GM12878 (cell line): Measurements from ENCODE around the gene DCBLD2. TPM values are rescaled to one million over a fixed set of nuclear protein-coding genes. Genes with fewer than 3 reads are reported as not detected.

Source experiments
- ATAC-seq: fragments of 200-7000 bp; cut with Tn5 transposase; 3 replicates; pipeline ENCODE4 v1.9.1; 2020; ENCODE audit warnings: mild to moderate bottlenecking, moderate library complexity
- BruUV-seq: library from RNA; stranded (reverse); fragments of 400-500 nt; replicated peaks from 2 replicates; lab custom pipeline; 2021; lab: Mats Ljungman, UMichigan
- CTCF ChIA-PET: fragments of 300-600 bp; sonication (Branson Sonifier 250); formaldehyde crosslinking; extraction: SDS; loops from one replicate; lab custom pipeline; 2021; ENCODE audit warnings: inconsistent platforms; lab: Yijun Ruan, JAX
- POLR2A ChIA-PET: fragments of 350-600 bp; formaldehyde crosslinking; extraction: SDS; loops from one replicate; lab custom pipeline; 2021; ENCODE audit warnings: inconsistent platforms; lab: Charles Lee
- RAD21 ChIA-PET: fragments of 300-600 bp; sonication (Branson Sonifier 250); formaldehyde crosslinking; loops from one replicate; lab custom pipeline; 2023; ENCODE audit warnings: antibody characterized with exemption; ENCODE audit not compliant: unreplicated experiment; lab: Charles Lee
- SMC1A ChIA-PET: fragments of 300-600 bp; sonication (Branson Sonifier 250); formaldehyde crosslinking; loops from one replicate; lab custom pipeline; 2023; ENCODE audit not compliant: unreplicated experiment, uncharacterized antibody; lab: Charles Lee
- DNase-seq: peaks from one replicate; pipeline ENCODE4 v3.0.0-alpha.2; 2011; ENCODE audit warnings: low read depth, low spot score
- FAIRE-seq: peaks from 3 replicates; lab custom pipeline; 2011; peaks lifted over from hg19 to GRCh38; lab: Jason Lieb, UNC
- H2AFZ ChIP-seq: 2 replicates; pipeline ENCODE4 v1.6.0; 2011; ENCODE audit warnings: low read depth, low read length, control low read depth; ENCODE audit not compliant: control insufficient read depth
- H3K27ac ChIP-seq: 2 replicates; pipeline ENCODE4 v1.5.1; 2011; ENCODE audit warnings: control low read depth; ENCODE audit not compliant: control insufficient read depth, insufficient read depth
- H3K27me3 ChIP-seq, 2 experiments: replicated peaks in 1 of 2; 2 replicates each; pipeline versions ENCODE4 v1.6.0 to v1.6.1; 2011; ENCODE audit warnings: low read length in 1 of 2; ENCODE audit not compliant: control insufficient read depth in 2 of 2, insufficient read depth in 2 of 2
- H3K36me3 ChIP-seq, 2 experiments: 2 replicates each; pipeline ENCODE4 v1.5.1; 2011; ENCODE audit warnings: low read length in 1 of 2; ENCODE audit not compliant: control insufficient read depth in 2 of 2, insufficient read depth in 2 of 2
- H3K4me1 ChIP-seq: 2 replicates; pipeline ENCODE4 v1.6.1; 2011; ENCODE audit warnings: mild to moderate bottlenecking, low read length, moderate library complexity, mixed read lengths; ENCODE audit not compliant: control insufficient read depth, insufficient read depth
- H3K4me2 ChIP-seq: 2 replicates; pipeline ENCODE4 v1.6.0; 2011; ENCODE audit warnings: control low read depth; ENCODE audit not compliant: control insufficient read depth, insufficient read depth
- H3K4me3 ChIP-seq: fragments of 200-600 bp; sonication (generic); 2 replicates; pipeline ENCODE4 v1.5.1; 2016
- H3K79me2 ChIP-seq: 2 replicates; pipeline ENCODE4 v1.6.0; 2011; ENCODE audit warnings: low read length; ENCODE audit not compliant: control insufficient read depth, insufficient read depth
- H3K9ac ChIP-seq: 2 replicates; pipeline ENCODE4 v1.8.0; 2011; ENCODE audit warnings: low read length, control low read depth, mixed read lengths; ENCODE audit not compliant: control insufficient read depth, insufficient read depth
- H3K9me3 ChIP-seq: replicated peaks from 3 replicates; pipeline ENCODE4 v1.5.1; 2011; ENCODE audit warnings: mild to moderate bottlenecking, low read length; ENCODE audit not compliant: control insufficient read depth, insufficient read depth
- H4K20me1 ChIP-seq: 2 replicates; pipeline ENCODE4 v1.6.0; 2011; ENCODE audit not compliant: control insufficient read depth, insufficient read depth
- BRCA1 ChIP-seq: IDR thresholded peaks from 2 replicates; pipeline ENCODE4 v1.6.1; 2011; ENCODE audit warnings: low read depth, low read length, improper control_type of control experiment
- PAX8 ChIP-seq: fragments of 450-650 bp; IDR thresholded peaks from 2 replicates; pipeline ENCODE4 v1.6.1; 2017; ENCODE audit warnings: mild to moderate bottlenecking, moderate library complexity
- PML ChIP-seq: IDR thresholded peaks from 2 replicates; pipeline ENCODE4 v1.6.1; 2012; ENCODE audit warnings: low read length, inconsistent platforms
- ZNF207 ChIP-seq: fragments of 450-650 bp; IDR thresholded peaks from 2 replicates; pipeline ENCODE4 v1.6.1; 2014; ENCODE audit warnings: antibody characterized with exemption, mild to moderate bottlenecking, borderline replicate concordance
- WGBS: methylation state at CpG from one replicate; pipeline ENCODE4 v1.1.6; 2016; ENCODE audit warnings: low lambda C conversion rate; ENCODE audit not compliant: insufficient replicate concordance, insufficient coverage; ENCODE audit errors: missing lambda C conversion rate; 5-methylcytosine and 5-hydroxymethylcytosine counted together
- in situ Hi-C: fragments of 300-500 bp; cut with MboI; formaldehyde crosslinking; loops from 9 replicates; pipeline ENCODE4 v1.14.3; 2018; ENCODE audit warnings: mixed read lengths
- intact Hi-C: fragments of 100-400 bp; cut with micrococcal nuclease; formaldehyde crosslinking; loops from one replicate; pipeline ENCODE4 v1.14.2; 2022; ENCODE audit not compliant: unreplicated experiment
- polyA plus RNA-seq, 11 experiments: library from polyadenylated mRNA; depleted of rRNA in 4 of 11; unstranded in 6 of 11; stranded (reverse) in 5 of 11; fragments of >200 nt; fragmentation: Nextera tagmentation in 4 of 11; fragmentation: Illumina TruSeq in 1 of 11; extraction: Ambion mirVana in 4 of 11; extraction: Trizol in 1 of 11; gene quantifications; 1 replicate in 1 of 11; 2 replicates in 10 of 11; pipeline versions ENCODE4 v1.2.1 to v1.2.3, GENCODE V29; 2011 to 2016; ENCODE audit warnings: inconsistent platforms in 2 of 11, missing spikeins in 2 of 11, low read depth in 1 of 11
- total RNA-seq, 4 experiments: library from RNA; depleted of rRNA in 3 of 4; stranded (reverse); fragments of >200 nt in 3 of 4; fragmentation: Illumina TruSeq in 1 of 4; extraction: Trizol in 1 of 4; gene quantifications; 2 replicates each; pipeline versions ENCODE4 v1.2.1 to v1.2.3, GENCODE V29; 2013 to 2021
- TF ChIP-seq, protein P1 (sequence below): fragments of 450-650 bp; IDR thresholded peaks from 2 replicates; pipeline ENCODE4 v1.6.1; 2016; ENCODE audit warnings: mild to moderate bottlenecking

DCBLD2 gene
- total and polyA plus RNA-seq, 10 of the 15 experiments (the other 5 are each of a cell fraction or from before 2014, with no cell fraction given), result 1.6 to 5.9 (median 4.7) TPM

GRCh38 chr3:98746882-98747281 is 154.6 kb downstream of the DCBLD2 start:
- in situ Hi-C loops, result no loop called here
- SMC1A ChIA-PET, result interaction anchor here (1.6 to 5.2 kb wide), 9 partner anchors 7 to 210 kb away, joined by 4 to 82 read pairs (median 9); partner anchors contain the start of gene ST3GAL6

More at GRCh38 chr3:98746882-98747281, 154.6 kb downstream of the DCBLD2 start:
- H3K9ac ChIP-seq, result no peak overlapping the region
- peaks cover 12% of the 10 kb centered on the region for H3K4me1 ChIP-seq
- ATAC-seq, result no peak
- CTCF ChIA-PET, result interaction anchor here (1.1 to 1.9 kb wide), 5 partner anchors 15 to 145 kb away, joined by 3 to 7 read pairs (median 5); no protein-coding TSS in a partner anchor
- H3K27me3 ChIP-seq, result no peaks in the 10 kb centered on the region
- H3K4me2 ChIP-seq, result no peak overlapping the region
- FAIRE-seq, result peak; percentile 52
- no peaks in the 10 kb centered on the region for H4K20me1 ChIP-seq
- peaks cover 32% of the 10 kb centered on the region for H3K79me2 ChIP-seq
- RAD21 ChIA-PET, result interaction anchor here (1.3 to 4.2 kb wide), 5 partner anchors 12 to 146 kb away, joined by 3 to 36 read pairs (median 6); no protein-coding TSS in a partner anchor
- H3K4me3 ChIP-seq, result no peak overlapping the region
- DNase-seq, result no peak
- no peak for TF ChIP-seq PAX8
- no peak for TF ChIP-seq BRCA1
- TF ChIP-seq, protein P1, sequence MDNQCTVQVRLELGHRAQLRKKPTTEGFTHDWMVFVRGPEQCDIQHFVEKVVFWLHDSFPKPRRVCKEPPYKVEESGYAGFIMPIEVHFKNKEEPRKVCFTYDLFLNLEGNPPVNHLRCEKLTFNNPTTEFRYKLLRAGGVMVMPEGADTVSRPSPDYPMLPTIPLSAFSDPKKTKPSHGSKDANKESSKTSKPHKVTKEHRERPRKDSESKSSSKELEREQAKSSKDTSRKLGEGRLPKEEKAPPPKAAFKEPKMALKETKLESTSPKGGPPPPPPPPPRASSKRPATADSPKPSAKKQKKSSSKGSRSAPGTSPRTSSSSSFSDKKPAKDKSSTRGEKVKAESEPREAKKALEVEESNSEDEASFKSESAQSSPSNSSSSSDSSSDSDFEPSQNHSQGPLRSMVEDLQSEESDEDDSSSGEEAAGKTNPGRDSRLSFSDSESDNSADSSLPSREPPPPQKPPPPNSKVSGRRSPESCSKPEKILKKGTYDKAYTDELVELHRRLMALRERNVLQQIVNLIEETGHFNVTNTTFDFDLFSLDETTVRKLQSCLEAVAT, result peak; percentile 29; the same call in 1 of the 2 replicates
- no peak for TF ChIP-seq PML
- no peak for TF ChIP-seq ZNF207
- H2AFZ ChIP-seq, result no peak overlapping the region
- intact Hi-C loops, result no loop called here
- H3K36me3 ChIP-seq, result no peaks in the 10 kb centered on the region
- POLR2A ChIA-PET, result interaction anchor here (0.7 to 4.7 kb wide), 4 partner anchors 12 to 134 kb away, joined by 3 to 49 read pairs (median 14); partner anchors contain the start of gene ST3GAL6
- no TSS peak for BruUV-seq
- WGBS, result 71% methylated on average over 4 of the region's 4 CpGs
- H3K27ac ChIP-seq, result no peak overlapping the region
- H3K9me3 ChIP-seq, result no peaks in the 10 kb centered on the region; the same call in 1 of the 3 replicates
